Activated B cell treated with CpG ODN at 0.5 μM for 24 hours (primary cell): ENCODE results near the gene PRRC2B. TPM values are rescaled to one million over a fixed set of nuclear protein-coding genes. Genes with fewer than 3 reads are reported as not detected.
"Not testable (repeated sequence)": the region's sequence is repeated elsewhere in the genome, so short reads cannot be mapped to it uniquely, and the experiment has no call there.

ENCODE experiments used
- ATAC-seq: fragments of 200-7000 bp; cut with Tn5 transposase; one replicate; pipeline ENCODE4 v1.10.0; 2021; ENCODE audit warnings: low read depth, mild to moderate bottlenecking, moderate library complexity
- CTCF ChIA-PET: fragments of 350-600 bp; sonication (Branson Sonifier 250); formaldehyde crosslinking; loops from one replicate; lab custom pipeline; 2021; ENCODE audit warnings: antibody characterized with exemption; lab: Charles Lee
- POLR2A ChIA-PET: fragments of 350-600 bp; sonication (Branson Sonifier 250); formaldehyde crosslinking; loops from one replicate; lab custom pipeline; 2021; ENCODE audit warnings: antibody characterized with exemption; lab: Charles Lee
- DNase-seq: peaks from one replicate; pipeline ENCODE4 v3.0.0; 2022
- H3K27ac Mint-ChIP-seq: one replicate; pipeline ENCODE4 v1.8.0; 2020; ENCODE audit warnings: mixed read lengths
- H3K27me3 Mint-ChIP-seq: one replicate; pipeline ENCODE4 v1.8.0; 2021; ENCODE audit warnings: mixed read lengths
- H3K36me3 Mint-ChIP-seq: one replicate; pipeline ENCODE4 v1.8.0; 2021; ENCODE audit warnings: low read depth, mixed read lengths
- H3K4me1 Mint-ChIP-seq: one replicate; pipeline ENCODE4 v1.8.0; 2021; ENCODE audit warnings: mixed read lengths
- H3K4me3 Mint-ChIP-seq: one replicate; pipeline ENCODE4 v1.8.0; 2020; ENCODE audit warnings: mild to moderate bottlenecking, mixed read lengths
- H3K9me3 Mint-ChIP-seq: one replicate; pipeline ENCODE4 v1.8.0; 2020; ENCODE audit warnings: mixed read lengths
- CTCF ChIP-seq: fragments of 200-600 bp; IDR thresholded peaks from one replicate; pipeline ENCODE4 v1.8.0; 2022; ENCODE audit warnings: antibody characterized with exemption, mild to moderate bottlenecking
- intact Hi-C: fragments of 100-400 bp; cut with micrococcal nuclease; formaldehyde crosslinking; loops from one replicate; pipeline ENCODE4 v1.15.1; 2024
- total RNA-seq: library from RNA; stranded (reverse); gene quantifications from 2 replicates; pipeline ENCODE4 v1.2.3, GENCODE V29; 2022

Gene PRRC2B
- total RNA-seq, 1 donor from 2014 or later, result 206 TPM

DNA sequence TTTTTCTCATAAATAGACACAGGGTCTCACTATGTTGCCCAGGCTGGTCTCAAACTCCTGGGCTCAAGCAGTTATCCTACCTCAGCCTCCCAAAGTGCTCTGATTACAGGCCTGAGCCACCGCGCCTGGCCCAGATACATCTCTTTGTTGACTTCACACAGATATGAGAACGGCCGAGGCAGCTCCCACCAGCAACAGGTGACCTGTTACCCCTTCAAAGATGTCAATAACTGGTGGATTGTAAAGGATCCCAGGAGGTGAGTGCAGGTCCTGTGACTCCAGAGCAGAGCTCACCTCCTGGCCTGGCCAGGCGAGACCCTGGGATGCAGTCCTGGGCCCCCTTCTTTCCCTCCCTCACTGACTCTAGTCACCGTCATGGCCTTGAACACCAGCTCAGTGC lies 118.0 kb downstream of the PRRC2B start:
- Mint-ChIP-seq H3K27me3 (no peaks in the 10 kb centered on the region), H3K9me3 (no peaks in the 10 kb centered on the region), H3K27ac (no peak overlapping the region), H3K36me3 (peaks cover 47% of the 10 kb centered on the region), H3K4me3 (no peak overlapping the region), H3K4me1 (peaks cover 5% of the 10 kb centered on the region)
- ATAC-seq (no peak), DNase-seq (no peak)
- POLR2A ChIA-PET, result no interaction called here
- TF ChIP-seq CTCF, result no peak
- CTCF ChIA-PET, result no interaction called here
- intact Hi-C loops, result no loop called here

DNA sequence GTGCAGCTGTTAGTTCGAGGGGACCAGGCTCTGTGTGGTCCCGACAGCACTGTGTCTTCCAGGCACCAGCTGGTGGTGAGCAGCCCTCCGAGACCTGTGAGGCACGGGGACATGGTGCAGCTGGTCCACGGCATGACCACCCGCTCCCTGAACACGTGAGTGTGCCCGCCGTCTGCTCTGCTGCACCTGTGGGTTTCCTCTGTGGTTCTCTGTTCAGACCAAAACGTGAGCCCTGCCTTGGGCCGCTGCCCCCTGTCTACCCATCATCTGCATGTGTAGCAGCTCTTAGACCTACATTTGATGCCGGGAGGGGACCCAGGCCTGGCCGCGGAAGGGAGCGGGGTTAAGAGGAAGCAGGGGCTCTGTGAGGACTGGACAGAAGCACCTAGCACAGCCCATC lies 119.3 kb downstream of the PRRC2B start:
- ChIA-PET POLR2A (no interaction called here), CTCF (no interaction called here)
- H3K27ac Mint-ChIP-seq, result no peak overlapping the region
- peaks cover 53% of the 10 kb centered on the region for H3K36me3 Mint-ChIP-seq
- H3K27me3 Mint-ChIP-seq, result no peaks in the 10 kb centered on the region
- DNase-seq (no peak), ATAC-seq (no peak)
- no peak overlapping the region for H3K4me3 Mint-ChIP-seq
- no peak for TF ChIP-seq CTCF
- intact Hi-C loops, result no loop called here
- H3K9me3 Mint-ChIP-seq, result no peaks in the 10 kb centered on the region
- peaks cover 5% of the 10 kb centered on the region for H3K4me1 Mint-ChIP-seq

DNA sequence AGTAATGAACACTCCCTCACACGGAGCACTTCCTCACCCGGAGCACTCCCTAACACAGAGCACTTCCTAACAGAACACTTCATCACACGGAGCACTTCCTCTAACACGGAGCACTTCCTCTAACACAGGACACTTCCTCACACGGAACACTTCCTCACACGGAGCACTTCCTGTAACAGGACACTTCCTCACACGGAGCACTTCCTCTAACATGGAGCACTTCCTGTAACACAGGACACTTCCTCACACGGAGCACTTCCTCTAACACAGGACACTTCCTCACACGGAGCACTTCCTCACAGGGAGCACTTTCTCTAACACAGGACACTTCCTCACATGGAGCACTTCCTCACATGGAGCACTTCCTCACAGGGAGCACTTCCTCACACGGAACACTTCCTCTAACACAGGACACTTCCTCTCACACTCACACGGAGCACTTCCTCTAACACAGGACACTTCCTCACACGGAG lies 121.7 kb downstream of the PRRC2B start:
- H3K9me3 Mint-ChIP-seq, DNase-seq, intact Hi-C loops, H3K27ac Mint-ChIP-seq, H3K4me1 Mint-ChIP-seq, POLR2A ChIA-PET, CTCF ChIA-PET, H3K27me3 Mint-ChIP-seq, ATAC-seq, H3K4me3 Mint-ChIP-seq: not testable (repeated sequence)
- H3K36me3 Mint-ChIP-seq, result peaks cover 64% of the 10 kb centered on the region

GRCh38 chr9:131516100-131516499 lies 122.2 kb downstream of the PRRC2B start:
- Mint-ChIP-seq H3K27me3 (no peaks in the 10 kb centered on the region), H3K9me3 (no peaks in the 10 kb centered on the region), H3K27ac (no peak overlapping the region), H3K4me1 (peaks cover 5% of the 10 kb centered on the region), H3K4me3 (no peak overlapping the region), H3K36me3 (peaks cover 60% of the 10 kb centered on the region)
- DNase-seq (no peak), ATAC-seq (no peak)
- POLR2A ChIA-PET, result no interaction called here
- intact Hi-C loops, result no loop called here
- CTCF ChIA-PET, result no interaction called here
- TF ChIP-seq CTCF, result no peak

DNA sequence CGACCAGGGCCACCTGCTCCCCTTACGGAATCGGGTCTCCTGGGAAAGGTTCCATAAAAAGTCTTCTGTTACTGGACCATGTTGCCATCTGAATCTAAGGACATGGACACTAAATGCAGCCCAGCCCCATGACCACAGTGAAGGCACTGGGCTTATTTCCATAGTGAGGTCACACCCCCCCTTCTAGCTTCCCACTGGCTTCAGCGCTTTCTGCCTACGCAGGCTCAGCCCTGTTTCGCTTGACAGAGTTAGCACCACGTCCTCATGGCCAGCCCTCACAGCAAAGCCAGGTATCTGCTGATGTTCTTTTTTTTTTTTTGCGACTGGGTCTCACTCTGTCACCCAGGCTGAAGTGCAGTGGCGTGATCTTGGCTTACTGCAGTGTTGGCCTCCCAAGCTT lies 123.0 kb downstream of the PRRC2B start:
- Mint-ChIP-seq H3K27me3 (no peaks in the 10 kb centered on the region), H3K9me3 (no peaks in the 10 kb centered on the region), H3K27ac (no peak overlapping the region), H3K4me3 (no peak overlapping the region), H3K4me1 (peaks cover 5% of the 10 kb centered on the region), H3K36me3 (peaks cover 60% of the 10 kb centered on the region)
- TF ChIP-seq CTCF, result no peak
- POLR2A ChIA-PET, result interaction anchor here (0.7 kb wide), 2 partner anchors 9 to 596 kb away, joined by 3 read pairs; no protein-coding TSS in a partner anchor
- CTCF ChIA-PET, result no interaction called here
- ATAC-seq (no peak), DNase-seq (no peak)
- intact Hi-C loops, result no loop called here

DNA sequence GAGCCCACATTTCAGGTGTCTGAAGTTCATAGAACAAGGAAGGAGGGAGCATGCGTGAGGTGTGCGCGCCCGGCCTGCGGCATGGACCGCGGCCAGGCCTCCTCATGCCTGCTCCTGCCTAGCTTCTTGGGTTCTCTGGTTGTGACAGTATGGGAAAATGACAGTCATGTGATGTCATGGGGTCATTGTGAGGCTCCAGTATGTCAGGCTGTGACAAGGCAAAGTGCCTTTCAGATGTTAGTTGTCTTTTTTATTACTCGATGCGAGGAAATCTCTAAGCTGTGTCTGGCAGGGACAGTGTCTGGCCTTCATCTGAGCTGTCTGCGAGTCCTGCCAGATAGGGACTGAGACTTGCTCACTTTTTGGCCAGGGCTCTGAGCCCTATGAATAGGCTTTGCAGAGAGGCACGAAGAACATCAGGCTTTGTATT lies 123.9 kb downstream of the PRRC2B start:
- Mint-ChIP-seq H3K4me1 (peaks cover 5% of the 10 kb centered on the region), H3K9me3 (no peaks in the 10 kb centered on the region), H3K4me3 (no peak overlapping the region), H3K27ac (no peak overlapping the region), H3K27me3 (no peaks in the 10 kb centered on the region), H3K36me3 (peaks cover 61% of the 10 kb centered on the region)
- intact Hi-C loops, result no loop called here
- POLR2A ChIA-PET, result no interaction called here
- ATAC-seq, result no peak
- no peak for DNase-seq
- no peak for TF ChIP-seq CTCF
- CTCF ChIA-PET, result no interaction called here
